Ishikawa (cell line): ENCODE results near the gene CPN2.

Experiments used
- CEBPB ChIP-seq: IDR thresholded peaks from 2 replicates; pipeline ENCODE4 v1.6.1; 2012
- CREB1 ChIP-seq: IDR thresholded peaks from 2 replicates; pipeline ENCODE4 v1.6.1; 2012; ENCODE audit warnings: low read depth
- EGR1 ChIP-seq: IDR thresholded peaks from 2 replicates; pipeline ENCODE4 v1.6.1; 2012
- EP300 ChIP-seq: IDR thresholded peaks from 2 replicates; pipeline ENCODE4 v1.6.1; 2012; ENCODE audit warnings: borderline replicate concordance
- FOXM1 ChIP-seq: IDR thresholded peaks from 2 replicates; pipeline ENCODE4 v1.6.1; 2012; ENCODE audit warnings: low read depth, borderline replicate concordance
- MAX ChIP-seq: IDR thresholded peaks from 2 replicates; pipeline ENCODE4 v1.6.1; 2012
- NFIC ChIP-seq: IDR thresholded peaks from 2 replicates; pipeline ENCODE4 v1.6.1; 2012
- RAD21 ChIP-seq: IDR thresholded peaks from 2 replicates; pipeline ENCODE4 v1.6.1; 2012; ENCODE audit warnings: low read depth
- REST ChIP-seq: IDR thresholded peaks from 2 replicates; pipeline ENCODE4 v1.6.1; 2012; ENCODE audit warnings: low read depth, mild to moderate bottlenecking
- TAF1 ChIP-seq: IDR thresholded peaks from 2 replicates; pipeline ENCODE4 v1.6.1; 2012; ENCODE audit warnings: low read depth, mild to moderate bottlenecking
- TCF12 ChIP-seq: IDR thresholded peaks from 2 replicates; pipeline ENCODE4 v1.6.1; 2012; ENCODE audit warnings: low read depth
- TEAD4 ChIP-seq: IDR thresholded peaks from 2 replicates; pipeline ENCODE4 v1.6.1; 2012
- USF1 ChIP-seq: IDR thresholded peaks from 2 replicates; pipeline ENCODE4 v1.6.1; 2012
- YY1 ChIP-seq: IDR thresholded peaks from 2 replicates; pipeline ENCODE4 v1.6.1; 2012; ENCODE audit warnings: low read depth
- ZBTB7A ChIP-seq: IDR thresholded peaks from 2 replicates; pipeline ENCODE4 v1.6.1; 2012; ENCODE audit warnings: low read depth

CPN2 gene

GRCh38 chr3:194329583-194329965 is 21.6 kb downstream of the CPN2 start:
- TF ChIP-seq EP300 (no peak), YY1 (no peak), FOXM1 (no peak)

GRCh38 chr3:194328942-194329582 is 22.1 kb downstream of the CPN2 start:
- TF ChIP-seq USF1: no peak
- TF ChIP-seq NFIC: no peak
- no peak for TF ChIP-seq FOXM1
- no peak for TF ChIP-seq REST

GRCh38 chr3:194328053-194328657 is 23.0 kb downstream of the CPN2 start:
- TF ChIP-seq TAF1 (no peak), TEAD4 (no peak), MAX (no peak), CEBPB (no peak), TCF12 (no peak), EGR1 (no peak), REST (no peak), YY1 (no peak), ZBTB7A (no peak), USF1 (no peak), FOXM1 (no peak), EP300 (no peak), NFIC (no peak), CREB1 (no peak), RAD21 (no peak)

GRCh38 chr3:194327218-194328052 is 23.7 kb downstream of the CPN2 start:
- no peak for TF ChIP-seq TEAD4
- TF ChIP-seq EGR1: no peak
- no peak for TF ChIP-seq USF1
- TF ChIP-seq MAX: no peak
- no peak for TF ChIP-seq CEBPB
- TF ChIP-seq TCF12: no peak
- TF ChIP-seq REST: no peak
- no peak for TF ChIP-seq YY1
- no peak for TF ChIP-seq CREB1
- no peak for TF ChIP-seq FOXM1
- TF ChIP-seq RAD21: no peak
- TF ChIP-seq TAF1: no peak
- no peak for TF ChIP-seq ZBTB7A
